Thymus (tissue), 11 donors: Measurements from ENCODE around the gene CCDC34. TPM values are rescaled to one million over a fixed set of nuclear protein-coding genes. Genes with fewer than 3 reads are reported as not detected.

ENCODE experiments used
- DNase-seq, 9 donors: peaks; one replicate each; pipeline ENCODE4 v3.0.0-alpha.2; 2013; ENCODE audit warnings: low spot score in 9 of 9, low read depth in 6 of 9, missing footprints in 1 of 9
- H3K27ac ChIP-seq, 2 donors: one replicate each; pipeline ENCODE4 v1.5.1; 2013; ENCODE audit warnings: control low read depth in 1 of 2, low read depth in 1 of 2, low read length in 1 of 2, mild to moderate bottlenecking in 1 of 2, moderate library complexity in 1 of 2
- H3K27me3 ChIP-seq, 2 donors: one replicate each; pipeline ENCODE4 v1.5.1; 2013; ENCODE audit warnings: low read length in 1 of 2; ENCODE audit not compliant: control insufficient read depth in 2 of 2, insufficient read depth in 1 of 2
- H3K36me3 ChIP-seq, 2 donors: one replicate each; pipeline ENCODE4 v1.5.1; 2013; ENCODE audit warnings: low read length in 1 of 2, mild to moderate bottlenecking in 1 of 2, moderate library complexity in 1 of 2; ENCODE audit not compliant: control insufficient read depth in 2 of 2, insufficient read depth in 2 of 2
- H3K4me1 ChIP-seq, 2 donors: one replicate each; pipeline ENCODE4 v1.5.1; 2013; ENCODE audit warnings: low read length in 2 of 2; ENCODE audit not compliant: control insufficient read depth in 2 of 2, insufficient read depth in 2 of 2
- H3K4me3 ChIP-seq, 2 donors: one replicate each; pipeline ENCODE4 v1.5.1; 2013; ENCODE audit warnings: low read length in 2 of 2, control low read depth in 1 of 2, mild to moderate bottlenecking in 1 of 2
- H3K9me3 ChIP-seq, 2 donors: one replicate each; pipeline ENCODE4 v1.5.1; 2013; ENCODE audit warnings: low read length in 1 of 2, mild to moderate bottlenecking in 1 of 2; ENCODE audit not compliant: control insufficient read depth in 2 of 2, insufficient read depth in 1 of 2
- WGBS: extraction: QIAGEN DNeasy Blood & Tissue Kit; methylation state at CpG from one replicate; pipeline ENCODE4 v1.1.7; 2013; 5-methylcytosine and 5-hydroxymethylcytosine counted together
- polyA plus RNA-seq: library from polyadenylated mRNA; stranded (reverse); fragments of 200-250 nt; gene quantifications from one replicate; pipeline ENCODE4 v1.2.3, GENCODE V29; 2013
- total RNA-seq: library from RNA; stranded (reverse); fragments of 120-200 nt; gene quantifications from one replicate; pipeline ENCODE4 v1.2.4, GENCODE V29; 2013
- donor health status: healthy.

CCDC34 gene
- total and polyA plus RNA-seq, 2 donors = 6.6 to 17.2 TPM

DNA sequence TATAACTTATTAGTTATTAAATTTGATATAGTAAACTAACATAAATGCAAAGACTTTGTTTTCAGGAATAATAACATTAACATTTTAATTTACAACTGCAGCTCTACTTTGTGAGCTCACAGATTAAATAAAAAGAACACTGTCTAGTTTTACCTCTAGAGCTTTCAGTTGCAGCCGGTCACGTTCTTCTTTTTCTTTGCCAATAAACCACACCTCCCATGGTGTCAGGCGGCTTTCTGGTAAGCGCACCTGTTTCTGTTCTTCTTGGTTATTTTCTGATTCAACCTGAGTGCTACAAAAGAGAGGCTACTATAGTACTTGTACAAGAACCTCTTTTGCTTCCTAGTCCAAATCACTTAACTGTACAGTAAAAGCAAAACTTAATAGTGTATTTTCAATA lies 5.8 kb downstream of the CCDC34 start:
- peaks cover 0 to 3% of the 10 kb centered on the region in 2 donors for H3K4me1 ChIP-seq
- no peak overlapping the region for H3K27ac ChIP-seq
- H3K4me3 ChIP-seq = no peak overlapping the region
- DNase-seq = no peak
- WGBS = 95% methylated on average over 4 of the region's 4 CpGs
- no peaks in the 10 kb centered on the region for H3K9me3 ChIP-seq
- H3K36me3 ChIP-seq = no peaks in the 10 kb centered on the region
- no peaks in the 10 kb centered on the region for H3K27me3 ChIP-seq

GRCh38 chr11:27356624-27357222 lies 6.3 kb downstream of the CCDC34 start:
- 98% methylated on average over 5 of the region's 5 CpGs for WGBS

DNA sequence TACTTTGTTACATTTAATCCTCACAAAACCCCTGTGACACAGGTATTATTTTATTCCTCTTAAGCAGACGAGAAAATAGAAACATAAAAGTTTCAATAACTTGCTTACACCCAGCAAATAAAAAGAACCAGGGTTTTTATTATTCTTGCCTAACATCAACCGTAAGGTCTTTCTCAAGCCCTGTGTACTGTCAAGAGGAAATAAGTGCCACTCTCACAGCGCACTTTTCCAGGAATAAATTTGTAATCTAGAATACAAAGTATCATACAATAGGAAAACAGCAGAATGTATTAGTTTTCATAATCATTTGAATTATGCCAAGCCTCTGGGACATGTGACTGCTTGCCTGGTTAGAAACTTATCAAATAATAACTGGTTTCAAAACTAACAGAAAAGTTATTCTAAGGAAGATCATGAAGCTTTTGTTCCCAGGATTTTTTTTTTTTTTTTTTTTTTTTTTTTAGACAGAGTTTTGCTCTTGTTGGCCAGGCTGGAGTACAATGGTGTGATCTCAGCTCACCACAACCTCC lies 7.4 kb downstream of the CCDC34 start:
- Histone ChIP-seq H3K27me3 (no peaks in the 10 kb centered on the region), H3K4me3 (no peak overlapping the region), H3K27ac (no peak overlapping the region), H3K36me3 (no peaks in the 10 kb centered on the region), H3K4me1 (no peaks in the 10 kb centered on the region), H3K9me3 (no peaks in the 10 kb centered on the region)
- WGBS = 96% methylated on average over 3 of the region's 3 CpGs
- no peak for DNase-seq

More at GRCh38 chr11:27356624-27357222, 6.3 kb downstream of the CCDC34 start:
- no peaks in the 10 kb centered on the region for H3K36me3 ChIP-seq
- peaks cover 0 to under 1% of the 10 kb centered on the region in 2 donors for H3K4me1 ChIP-seq
- no peak overlapping the region for H3K27ac ChIP-seq
- no peak for DNase-seq
- no peaks in the 10 kb centered on the region for H3K9me3 ChIP-seq
- H3K27me3 ChIP-seq = no peaks in the 10 kb centered on the region
- H3K4me3 ChIP-seq = no peak overlapping the region

- WGBS = 95% methylated on average over 5 of the region's 5 CpGs
Observed at GRCh38 chr11:27354359-27354965, 8.6 kb downstream of the CCDC34 start.

GRCh38 chr11:27353593-27354358 lies 9.2 kb downstream of the CCDC34 start:
- H3K4me3 ChIP-seq = no peak overlapping the region
- H3K27me3 ChIP-seq = no peaks in the 10 kb centered on the region
- H3K36me3 ChIP-seq = peaks cover 0 to 2% of the 10 kb centered on the region in 2 donors
- H3K9me3 ChIP-seq = no peaks in the 10 kb centered on the region
- no peak for DNase-seq
- WGBS = 99% methylated on average over 2 of the region's 2 CpGs
- no peaks in the 10 kb centered on the region for H3K4me1 ChIP-seq
- H3K27ac ChIP-seq = no peak overlapping the region

More at GRCh38 chr11:27354359-27354965, 8.6 kb downstream of the CCDC34 start:
- DNase-seq = no peak
- Histone ChIP-seq H3K27ac (no peak overlapping the region), H3K27me3 (no peaks in the 10 kb centered on the region), H3K4me3 (no peak overlapping the region), H3K9me3 (no peaks in the 10 kb centered on the region), H3K36me3 (peaks cover 0 to 2% of the 10 kb centered on the region in 2 donors), H3K4me1 (no peaks in the 10 kb centered on the region)

DNA sequence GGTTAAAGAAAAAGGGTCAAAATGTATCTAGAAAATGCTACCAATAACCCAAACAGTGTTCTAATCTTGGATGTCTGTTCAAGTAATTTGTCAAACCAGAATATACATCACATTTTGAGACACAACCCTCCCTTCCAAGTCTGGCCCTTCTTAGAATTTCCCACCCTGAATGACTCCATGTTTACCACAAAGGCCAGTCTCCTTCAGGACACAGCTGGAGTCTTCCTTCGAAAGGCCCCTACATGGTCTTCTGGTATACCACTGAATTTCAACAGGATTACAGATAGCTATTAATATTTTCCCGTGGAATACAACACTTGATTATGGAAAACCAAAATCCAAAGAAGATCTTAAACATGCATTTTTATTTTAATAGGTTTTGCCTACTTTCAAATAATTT lies 10.2 kb downstream of the CCDC34 start:
- Histone ChIP-seq H3K4me3 (no peak overlapping the region), H3K9me3 (no peaks in the 10 kb centered on the region), H3K27ac (no peak overlapping the region), H3K4me1 (no peaks in the 10 kb centered on the region), H3K36me3 (peaks cover 0 to 2% of the 10 kb centered on the region in 2 donors), H3K27me3 (no peaks in the 10 kb centered on the region)
- DNase-seq = no peak
- 96% methylated on average over 2 of the region's 2 CpGs for WGBS

- no peaks in the 10 kb centered on the region for H3K4me1 ChIP-seq
- peaks cover 0 to 2% of the 10 kb centered on the region in 2 donors for H3K36me3 ChIP-seq
- DNase-seq = no peak
- H3K9me3 ChIP-seq = no peaks in the 10 kb centered on the region
- no peaks in the 10 kb centered on the region for H3K27me3 ChIP-seq
- no peak overlapping the region for H3K4me3 ChIP-seq
- H3K27ac ChIP-seq = no peak overlapping the region
Observed at GRCh38 chr11:27350511-27350910, 12.5 kb downstream of the CCDC34 start.

DNA sequence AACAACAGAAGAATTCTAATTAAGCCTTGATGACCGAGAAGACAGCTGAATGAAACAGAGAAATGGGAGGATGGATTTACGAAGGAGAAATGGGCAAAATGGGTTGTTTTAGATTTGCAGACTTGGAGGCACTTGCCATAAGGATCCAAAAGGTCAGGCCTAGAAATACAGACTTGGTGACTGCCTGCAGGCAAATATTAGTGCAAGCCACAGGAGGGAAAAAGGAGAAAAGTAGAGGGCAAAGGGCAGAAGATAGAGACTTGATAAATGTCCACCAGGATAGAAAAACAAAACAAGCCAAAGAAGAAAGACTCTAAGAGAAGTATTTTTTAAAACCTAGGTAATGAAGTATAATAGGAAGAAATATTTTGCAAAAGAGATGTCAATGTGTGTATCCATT lies 13.1 kb downstream of the CCDC34 start:
- peaks cover 0 to 2% of the 10 kb centered on the region in 2 donors for H3K36me3 ChIP-seq
- no peaks in the 10 kb centered on the region for H3K4me1 ChIP-seq
- H3K4me3 ChIP-seq = no peak overlapping the region
- 96% methylated on average over 2 of the region's 2 CpGs for WGBS
- H3K27ac ChIP-seq = no peak overlapping the region
- H3K27me3 ChIP-seq = no peaks in the 10 kb centered on the region
- no peaks in the 10 kb centered on the region for H3K9me3 ChIP-seq
- no peak for DNase-seq

DNA sequence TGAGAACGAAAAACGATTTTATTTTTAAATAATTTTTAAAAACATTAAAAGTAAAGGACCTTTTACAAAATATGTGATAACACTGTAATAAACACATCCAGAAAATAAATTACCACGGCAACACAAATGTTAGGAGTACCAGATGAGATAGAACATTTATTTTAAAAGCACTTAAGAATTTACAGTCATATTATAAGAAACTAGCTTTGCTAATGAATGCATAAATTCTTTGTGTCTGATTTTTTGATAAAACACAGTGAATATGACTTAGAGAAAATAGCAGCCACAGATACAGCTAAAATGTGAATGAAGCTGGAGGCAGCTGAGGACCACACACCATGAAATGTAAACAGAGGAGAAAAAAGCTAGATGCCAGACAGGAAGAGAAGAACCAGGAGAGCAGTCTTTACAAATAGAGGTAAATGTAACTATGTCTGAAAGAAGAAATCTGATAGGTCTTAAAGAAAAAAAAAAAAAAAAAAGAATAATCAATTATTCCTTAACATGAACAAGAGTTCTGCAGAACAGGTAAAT lies 14.6 kb downstream of the CCDC34 start:
- Histone ChIP-seq H3K4me3 (no peak overlapping the region), H3K27me3 (no peaks in the 10 kb centered on the region), H3K36me3 (peaks cover 0 to 2% of the 10 kb centered on the region in 2 donors), H3K4me1 (no peaks in the 10 kb centered on the region), H3K27ac (no peak overlapping the region), H3K9me3 (no peaks in the 10 kb centered on the region)
- 49% methylated on average over 3 of the region's 3 CpGs for WGBS
- no peak for DNase-seq
